Measurements from ENCODE around the gene PAQR7. TPM values are rescaled to one million over a fixed set of nuclear protein-coding genes. Genes with fewer than 3 reads are reported as not detected.

PAQR7 gene
- total RNA-seq, 1 donor = 9.8 TPM

DNA sequence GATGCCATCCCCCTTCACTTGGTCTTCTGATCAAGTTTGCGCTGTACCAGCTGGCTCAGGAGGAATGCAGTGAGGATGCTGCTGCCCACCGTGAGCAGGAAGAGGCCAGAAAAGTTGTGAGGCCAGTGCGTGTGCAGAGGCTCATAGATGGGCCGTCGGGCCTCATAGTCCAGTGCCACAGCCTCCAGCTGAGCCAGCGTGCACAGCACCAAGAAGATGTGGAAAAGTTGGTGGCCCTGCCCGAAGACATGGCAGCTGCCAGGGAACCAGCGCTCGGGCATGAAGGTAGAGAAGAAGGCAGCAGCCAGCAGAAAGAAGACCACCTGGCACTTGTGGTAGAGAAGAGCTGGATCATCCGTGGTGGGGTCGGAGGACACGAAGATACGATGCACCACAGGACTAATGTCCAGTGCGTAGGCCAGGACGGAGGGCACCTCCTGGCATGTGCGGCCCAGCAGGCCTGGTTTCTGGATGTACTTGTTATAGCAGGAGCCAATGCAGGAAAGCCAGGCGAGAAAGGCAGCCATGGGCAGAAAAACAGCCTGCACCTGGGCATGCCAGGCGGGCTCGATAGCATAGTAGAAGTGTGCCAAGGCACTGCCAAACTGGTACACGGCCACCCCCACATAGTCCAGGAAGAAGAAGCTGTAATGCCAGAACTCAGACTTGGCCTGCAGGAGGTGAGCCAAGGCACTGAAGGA lies 12.6 kb downstream of the PAQR7 start:
- Histone ChIP-seq H2AFZ (ENCODE audit: low read length) (no peak overlapping the region), H3K36me3 (ENCODE audit: insufficient read depth, low read length) (peaks cover 25% of the 10 kb centered on the region), H3K4me2 (ENCODE audit: insufficient read depth, low read length) (no peak overlapping the region), H3K9me3 (ENCODE audit: low read depth, low read length) (no peaks in the 10 kb centered on the region), H4K20me1 (ENCODE audit: insufficient read depth, low read length) (peaks cover 3% of the 10 kb centered on the region), H3K4me3 (ENCODE audit: insufficient read depth, low read length) (no peak overlapping the region), H3K79me2 (ENCODE audit: insufficient read depth, low read length) (peaks cover 10% of the 10 kb centered on the region), H3K4me1 (ENCODE audit: insufficient read depth, low read length) (peaks cover 8% of the 10 kb centered on the region), H3K27me3 (ENCODE audit: insufficient read depth, low read length) (no peaks in the 10 kb centered on the region), H3K27ac (ENCODE audit: low read depth, low read length) (no peak overlapping the region)
- TF ChIP-seq, protein P1, sequence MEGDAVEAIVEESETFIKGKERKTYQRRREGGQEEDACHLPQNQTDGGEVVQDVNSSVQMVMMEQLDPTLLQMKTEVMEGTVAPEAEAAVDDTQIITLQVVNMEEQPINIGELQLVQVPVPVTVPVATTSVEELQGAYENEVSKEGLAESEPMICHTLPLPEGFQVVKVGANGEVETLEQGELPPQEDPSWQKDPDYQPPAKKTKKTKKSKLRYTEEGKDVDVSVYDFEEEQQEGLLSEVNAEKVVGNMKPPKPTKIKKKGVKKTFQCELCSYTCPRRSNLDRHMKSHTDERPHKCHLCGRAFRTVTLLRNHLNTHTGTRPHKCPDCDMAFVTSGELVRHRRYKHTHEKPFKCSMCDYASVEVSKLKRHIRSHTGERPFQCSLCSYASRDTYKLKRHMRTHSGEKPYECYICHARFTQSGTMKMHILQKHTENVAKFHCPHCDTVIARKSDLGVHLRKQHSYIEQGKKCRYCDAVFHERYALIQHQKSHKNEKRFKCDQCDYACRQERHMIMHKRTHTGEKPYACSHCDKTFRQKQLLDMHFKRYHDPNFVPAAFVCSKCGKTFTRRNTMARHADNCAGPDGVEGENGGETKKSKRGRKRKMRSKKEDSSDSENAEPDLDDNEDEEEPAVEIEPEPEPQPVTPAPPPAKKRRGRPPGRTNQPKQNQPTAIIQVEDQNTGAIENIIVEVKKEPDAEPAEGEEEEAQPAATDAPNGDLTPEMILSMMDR (IDR thresholded peaks at IDR 0.05; ENCODE audit: extremely low read depth, low read depth, low read length) = no peak
- DNase-seq (ENCODE audit: insufficient read length, low spot score, missing footprints) = no peak

DNA sequence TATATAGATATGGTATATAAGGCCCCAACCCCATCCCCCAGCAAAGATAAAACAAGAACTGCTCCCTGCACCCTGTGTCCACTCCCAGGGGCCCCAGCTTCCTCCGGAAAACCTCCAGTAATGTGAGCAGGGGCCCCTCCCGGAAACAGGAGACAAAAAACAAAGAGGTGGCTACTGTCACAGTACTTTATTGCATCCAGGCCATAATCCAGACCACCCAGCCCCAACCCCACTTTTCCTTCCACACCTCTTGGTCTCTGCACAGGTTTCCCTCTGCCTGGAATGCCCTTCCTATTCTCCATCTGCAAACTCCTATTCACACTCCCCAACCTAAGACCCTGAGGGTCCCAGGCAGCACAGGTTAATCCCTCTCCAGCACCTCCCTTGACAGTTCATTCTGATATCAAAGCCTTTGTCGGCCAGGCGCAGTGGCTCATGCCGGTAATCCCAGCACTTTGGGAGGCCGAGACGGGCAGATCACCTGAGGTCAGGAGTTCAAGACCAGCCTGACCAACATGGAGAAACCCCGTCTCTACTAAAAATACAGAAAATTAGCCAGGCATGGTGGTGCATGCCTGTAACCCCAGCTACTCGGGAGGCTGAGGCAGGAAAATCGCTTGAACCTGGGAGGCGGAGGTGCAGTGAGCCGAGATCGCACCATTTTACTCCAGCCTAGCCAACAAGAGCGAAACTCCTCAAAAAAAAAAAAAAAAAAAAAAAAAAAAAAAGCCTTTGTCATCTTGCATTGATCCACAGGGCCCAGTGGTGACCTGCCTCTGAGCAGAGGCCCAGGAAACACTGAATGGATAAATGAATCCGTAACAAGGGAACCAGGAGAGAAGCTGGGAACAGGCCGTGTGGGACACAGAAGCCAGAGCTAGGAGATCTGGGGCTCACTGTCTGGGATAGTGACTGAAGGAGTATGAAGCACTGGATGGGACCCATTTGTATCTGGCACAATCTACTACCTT lies 13.9 kb downstream of the PAQR7 start:
- peaks cover 8% of the 10 kb centered on the region for H3K4me1 ChIP-seq (ENCODE audit: insufficient read depth, low read length)
- H3K4me3 ChIP-seq (ENCODE audit: insufficient read depth, low read length) = no peak overlapping the region
- TF ChIP-seq, protein P1 (IDR thresholded peaks at IDR 0.05; ENCODE audit: extremely low read depth, low read depth, low read length) = no peak
- no peak for DNase-seq (ENCODE audit: insufficient read length, low spot score, missing footprints)
- peaks cover 18% of the 10 kb centered on the region for H3K36me3 ChIP-seq (ENCODE audit: insufficient read depth, low read length)
- H2AFZ ChIP-seq (ENCODE audit: low read length) = no peak overlapping the region
- no peaks in the 10 kb centered on the region for H3K27me3 ChIP-seq (ENCODE audit: insufficient read depth, low read length)
- no peak overlapping the region for H3K4me2 ChIP-seq (ENCODE audit: insufficient read depth, low read length)
- no peak overlapping the region for H3K27ac ChIP-seq (ENCODE audit: low read depth, low read length)
- no peaks in the 10 kb centered on the region for H4K20me1 ChIP-seq (ENCODE audit: insufficient read depth, low read length)
- no peaks in the 10 kb centered on the region for H3K9me3 ChIP-seq (ENCODE audit: low read depth, low read length)
- peaks cover 10% of the 10 kb centered on the region for H3K79me2 ChIP-seq (ENCODE audit: insufficient read depth, low read length)

DNA sequence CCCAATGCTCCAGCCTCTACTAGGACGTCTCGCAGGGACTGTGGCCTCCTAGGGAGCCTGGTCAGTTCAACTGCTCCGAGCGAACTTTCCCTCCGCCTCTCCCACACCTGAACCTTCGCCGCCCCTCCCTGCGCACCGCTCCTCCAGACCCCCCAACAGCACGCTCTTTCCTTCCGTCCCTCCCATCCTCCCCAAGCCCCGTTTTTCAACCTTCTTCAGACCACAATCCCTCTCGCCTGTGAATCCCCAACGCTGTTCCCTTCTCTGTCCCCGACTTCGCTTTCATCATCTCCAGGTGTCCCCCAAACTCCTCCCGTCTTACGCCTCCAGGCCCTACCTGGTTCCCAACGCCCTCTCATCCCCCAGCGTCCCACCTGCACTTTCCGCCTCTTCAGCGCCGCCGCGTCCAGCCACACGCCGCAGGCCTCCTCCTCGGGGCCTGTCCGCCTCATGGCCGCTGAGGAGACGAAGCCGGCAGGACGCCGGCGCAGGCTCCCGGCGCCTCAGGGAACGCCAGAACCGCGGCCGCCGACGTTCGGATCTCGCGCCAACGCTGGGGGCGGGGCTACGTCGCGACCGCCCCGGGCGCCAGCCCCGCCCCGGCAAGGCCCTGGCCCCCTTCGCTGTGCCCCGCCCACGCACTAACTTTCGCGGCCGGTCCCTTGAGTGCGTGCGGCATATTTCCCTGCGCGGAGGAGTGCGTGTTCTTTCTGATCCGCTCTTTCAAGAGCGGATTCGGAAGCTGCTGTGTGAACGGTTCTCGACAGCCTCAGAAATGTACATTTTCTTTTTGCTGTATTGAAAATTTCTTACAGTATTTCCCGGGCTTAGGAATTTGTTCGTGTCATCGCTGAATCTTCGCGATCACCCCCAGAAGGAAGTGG lies 16.4 kb downstream of the PAQR7 start, which contains the start of gene AUNIP:
AUNIP (minus strand) TSS at position 552 of the 884 bp plus-strand sequence; CDS start at position 452, 100 bp downstream.
- no peaks in the 10 kb centered on the region for H3K9me3 ChIP-seq (ENCODE audit: low read depth, low read length)
- H3K4me1 ChIP-seq (ENCODE audit: insufficient read depth, low read length) = peaks cover 8% of the 10 kb centered on the region
- H3K4me2 ChIP-seq (ENCODE audit: insufficient read depth, low read length) = peak within 1 kb of the TSS; percentile 99
- TF ChIP-seq, protein P1 (IDR thresholded peaks at IDR 0.05; ENCODE audit: extremely low read depth, low read depth, low read length) = no peak
- peaks cover 15% of the 10 kb centered on the region for H3K36me3 ChIP-seq (ENCODE audit: insufficient read depth, low read length)
- peak within 1 kb of the TSS; percentile 88 for H3K4me3 ChIP-seq (ENCODE audit: insufficient read depth, low read length)
- H4K20me1 ChIP-seq (ENCODE audit: insufficient read depth, low read length) = no peaks in the 10 kb centered on the region
- DNase-seq (ENCODE audit: insufficient read length, low spot score, missing footprints) = peak; percentile 98
- H2AFZ ChIP-seq (ENCODE audit: low read length) = peak within 1 kb of the TSS; percentile 98
- H3K27ac ChIP-seq (ENCODE audit: low read depth, low read length) = peak within 1 kb of the TSS; percentile 97
- H3K79me2 ChIP-seq (ENCODE audit: insufficient read depth, low read length) = peaks cover 10% of the 10 kb centered on the region
- no peaks in the 10 kb centered on the region for H3K27me3 ChIP-seq (ENCODE audit: insufficient read depth, low read length)
